DND-41 (cell line): Measurements from ENCODE around the gene STX1A.

Experiments used
- ATAC-seq: fragments of 200-7000 bp; cut with Tn5 transposase; 3 replicates; pipeline ENCODE4 v1.9.1; 2021; ENCODE audit warnings: low read depth; ENCODE audit not compliant: insufficient read depth
- DNase-seq: peaks from one replicate; pipeline ENCODE4 v3.0.0-alpha.2; 2020
- H2AFZ ChIP-seq: 2 replicates; pipeline ENCODE4 v1.6.0; 2012; ENCODE audit warnings: low read depth, low read length
- H3K27ac ChIP-seq: 2 replicates; pipeline ENCODE4 v1.5.1; 2012; ENCODE audit warnings: low read length, inconsistent platforms
- H3K27me3 ChIP-seq: fragments of 200-600 bp; sonication (generic); 2 replicates; pipeline ENCODE4 v1.6.0; 2012; ENCODE audit warnings: low read length, mild to moderate bottlenecking, inconsistent platforms; ENCODE audit not compliant: insufficient read depth, poor library complexity
- H3K36me3 ChIP-seq: 2 replicates; pipeline ENCODE4 v1.5.1; 2012; ENCODE audit warnings: low read length, inconsistent platforms; ENCODE audit not compliant: insufficient read depth
- H3K4me1 ChIP-seq: 2 replicates; pipeline ENCODE4 v1.5.1; 2012; ENCODE audit warnings: mild to moderate bottlenecking, low read length; ENCODE audit not compliant: insufficient read depth
- H3K4me2 ChIP-seq: 2 replicates; pipeline ENCODE4 v1.6.0; 2012; ENCODE audit warnings: mild to moderate bottlenecking, moderate library complexity, low read length, inconsistent platforms; ENCODE audit not compliant: insufficient read depth
- H3K4me3 ChIP-seq, 2 experiments: fragments of 200-600 bp in 1 of 2; shearing (Covaris generic) in 1 of 2; 2 replicates each; pipeline ENCODE4 v1.5.1; 2012 to 2016; ENCODE audit warnings: inconsistent platforms in 2 of 2, low read length in 2 of 2, mild to moderate bottlenecking in 2 of 2, low read depth in 1 of 2, moderate library complexity in 1 of 2
- H3K79me2 ChIP-seq: 2 replicates; pipeline ENCODE4 v1.6.0; 2012; ENCODE audit warnings: low read length, inconsistent platforms; ENCODE audit not compliant: insufficient read depth
- H3K9ac ChIP-seq: 2 replicates; pipeline ENCODE4 v1.6.0; 2012; ENCODE audit warnings: low read depth, mild to moderate bottlenecking, inconsistent platforms, low read length, moderate library complexity
- H3K9me3 ChIP-seq: 2 replicates; pipeline ENCODE4 v1.5.1; 2012; ENCODE audit warnings: low read length, moderate library complexity, mild to moderate bottlenecking, inconsistent platforms; ENCODE audit not compliant: insufficient read depth, severe bottlenecking
- H4K20me1 ChIP-seq: 2 replicates; pipeline ENCODE4 v1.6.0; 2012; ENCODE audit warnings: low read length; ENCODE audit not compliant: insufficient read depth
- EZH2 ChIP-seq: IDR thresholded peaks from 3 replicates; pipeline ENCODE4 v1.6.1; 2012; ENCODE audit warnings: borderline replicate concordance, low read depth, mild to moderate bottlenecking, moderate library complexity, low read length, inconsistent platforms; ENCODE audit not compliant: severe bottlenecking
- TF ChIP-seq, protein P1 (sequence below): IDR thresholded peaks from 2 replicates; pipeline ENCODE4 v1.5.1; 2012; ENCODE audit warnings: borderline replicate concordance, low read length, moderate library complexity, mild to moderate bottlenecking; ENCODE audit not compliant: poor library complexity, severe bottlenecking; ENCODE audit errors: extremely low read depth

The STX1A gene

DNA sequence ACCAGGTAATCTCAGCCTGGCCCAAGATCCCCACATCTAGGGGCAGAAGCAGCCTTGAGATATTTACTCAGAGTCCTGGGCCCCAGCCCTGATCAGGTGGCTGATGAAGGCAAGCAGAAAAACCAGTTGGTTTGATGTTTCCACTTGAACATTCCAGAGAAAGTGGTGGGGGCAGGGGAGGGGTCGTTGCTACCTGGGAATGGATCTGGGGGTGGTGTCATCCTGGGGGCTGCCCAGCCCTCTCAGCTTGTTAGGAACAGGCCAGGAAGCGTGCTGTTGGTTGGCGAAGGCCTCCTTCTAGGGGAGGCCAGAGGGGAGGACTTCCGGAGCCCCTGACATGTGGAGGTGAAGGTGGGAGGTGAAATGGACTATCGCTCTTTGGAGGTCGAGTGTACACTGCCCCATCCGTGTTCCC, 22.9 kb upstream of the STX1A start:
- H4K20me1 ChIP-seq, result peaks cover 6% of the 10 kb centered on the region
- H3K36me3 ChIP-seq, result peaks cover 3% of the 10 kb centered on the region
- peaks cover 7% of the 10 kb centered on the region for H3K79me2 ChIP-seq
- no peak overlapping the region for H3K27ac ChIP-seq
- TF ChIP-seq, protein P1, sequence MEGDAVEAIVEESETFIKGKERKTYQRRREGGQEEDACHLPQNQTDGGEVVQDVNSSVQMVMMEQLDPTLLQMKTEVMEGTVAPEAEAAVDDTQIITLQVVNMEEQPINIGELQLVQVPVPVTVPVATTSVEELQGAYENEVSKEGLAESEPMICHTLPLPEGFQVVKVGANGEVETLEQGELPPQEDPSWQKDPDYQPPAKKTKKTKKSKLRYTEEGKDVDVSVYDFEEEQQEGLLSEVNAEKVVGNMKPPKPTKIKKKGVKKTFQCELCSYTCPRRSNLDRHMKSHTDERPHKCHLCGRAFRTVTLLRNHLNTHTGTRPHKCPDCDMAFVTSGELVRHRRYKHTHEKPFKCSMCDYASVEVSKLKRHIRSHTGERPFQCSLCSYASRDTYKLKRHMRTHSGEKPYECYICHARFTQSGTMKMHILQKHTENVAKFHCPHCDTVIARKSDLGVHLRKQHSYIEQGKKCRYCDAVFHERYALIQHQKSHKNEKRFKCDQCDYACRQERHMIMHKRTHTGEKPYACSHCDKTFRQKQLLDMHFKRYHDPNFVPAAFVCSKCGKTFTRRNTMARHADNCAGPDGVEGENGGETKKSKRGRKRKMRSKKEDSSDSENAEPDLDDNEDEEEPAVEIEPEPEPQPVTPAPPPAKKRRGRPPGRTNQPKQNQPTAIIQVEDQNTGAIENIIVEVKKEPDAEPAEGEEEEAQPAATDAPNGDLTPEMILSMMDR, result no peak
- no peak for TF ChIP-seq EZH2
- no peak overlapping the region for H2AFZ ChIP-seq
- no peak overlapping the region for H3K4me2 ChIP-seq
- no peaks in the 10 kb centered on the region for H3K27me3 ChIP-seq
- ATAC-seq (no peak), DNase-seq (no peak)
- no peak overlapping the region for H3K9ac ChIP-seq
- no peak overlapping the region for H3K4me3 ChIP-seq
- H3K4me1 ChIP-seq, result peaks cover 16% of the 10 kb centered on the region
- no peaks in the 10 kb centered on the region for H3K9me3 ChIP-seq

- H3K4me2 ChIP-seq, result no peak overlapping the region
- peaks cover 21% of the 10 kb centered on the region for H3K4me1 ChIP-seq
- peaks cover 11% of the 10 kb centered on the region for H3K36me3 ChIP-seq
- no peak overlapping the region for H2AFZ ChIP-seq
- H3K79me2 ChIP-seq, result peaks cover 12% of the 10 kb centered on the region
- H4K20me1 ChIP-seq, result peaks cover 14% of the 10 kb centered on the region
- H3K4me3 ChIP-seq, result no peak overlapping the region
- TF ChIP-seq EZH2, result no peak
- no peaks in the 10 kb centered on the region for H3K9me3 ChIP-seq
- ATAC-seq (no peak), DNase-seq (no peak)
- H3K27me3 ChIP-seq, result no peaks in the 10 kb centered on the region
- H3K9ac ChIP-seq, result no peak overlapping the region
- no peak overlapping the region for H3K27ac ChIP-seq
Observed at GRCh38 chr7:73741600-73741999, 22.1 kb upstream of the STX1A start.

- H2AFZ ChIP-seq, result no peak overlapping the region
- peaks cover 12% of the 10 kb centered on the region for H3K79me2 ChIP-seq
- peaks cover 21% of the 10 kb centered on the region for H3K4me1 ChIP-seq
- H3K27ac ChIP-seq, result no peak overlapping the region
- no peaks in the 10 kb centered on the region for H3K9me3 ChIP-seq
- H3K9ac ChIP-seq, result no peak overlapping the region
- no peak overlapping the region for H3K4me2 ChIP-seq
- no peak overlapping the region for H3K4me3 ChIP-seq
- ATAC-seq (no peak), DNase-seq (no peak)
- H3K27me3 ChIP-seq, result no peaks in the 10 kb centered on the region
- peaks cover 18% of the 10 kb centered on the region for H4K20me1 ChIP-seq
- H3K36me3 ChIP-seq, result peaks cover 16% of the 10 kb centered on the region
- TF ChIP-seq, protein P1, result no peak
- no peak for TF ChIP-seq EZH2
Observed at GRCh38 chr7:73740771-73741170, 21.3 kb upstream of the STX1A start.

- peaks cover 12% of the 10 kb centered on the region for H3K79me2 ChIP-seq
Observed at GRCh38 chr7:73740212-73740611, 20.7 kb upstream of the STX1A start.

More at GRCh38 chr7:73740212-73740611, 20.7 kb upstream of the STX1A start:
- no peak for ATAC-seq
- peaks cover 21% of the 10 kb centered on the region for H3K4me1 ChIP-seq
- H3K9me3 ChIP-seq, result no peaks in the 10 kb centered on the region
- no peaks in the 10 kb centered on the region for H3K27me3 ChIP-seq
- H3K27ac ChIP-seq, result no peak overlapping the region
- no peak overlapping the region for H3K4me2 ChIP-seq
- no peak overlapping the region for H3K9ac ChIP-seq
- DNase-seq, result no peak
- H3K4me3 ChIP-seq, result no peak overlapping the region
- H2AFZ ChIP-seq, result no peak overlapping the region
- TF ChIP-seq EZH2, result no peak
- TF ChIP-seq, protein P1, result no peak
- peaks cover 20% of the 10 kb centered on the region for H4K20me1 ChIP-seq
- H3K36me3 ChIP-seq, result peaks cover 18% of the 10 kb centered on the region
